ENCODE data around the gene SPRYD3. TPM values are rescaled to one million over a fixed set of nuclear protein-coding genes. Genes with fewer than 3 reads are reported as not detected.

Gene SPRYD3
- total and polyA plus RNA-seq, 2 experiments from 2014 or later: 4.3 to 5.4 TPM

DNA sequence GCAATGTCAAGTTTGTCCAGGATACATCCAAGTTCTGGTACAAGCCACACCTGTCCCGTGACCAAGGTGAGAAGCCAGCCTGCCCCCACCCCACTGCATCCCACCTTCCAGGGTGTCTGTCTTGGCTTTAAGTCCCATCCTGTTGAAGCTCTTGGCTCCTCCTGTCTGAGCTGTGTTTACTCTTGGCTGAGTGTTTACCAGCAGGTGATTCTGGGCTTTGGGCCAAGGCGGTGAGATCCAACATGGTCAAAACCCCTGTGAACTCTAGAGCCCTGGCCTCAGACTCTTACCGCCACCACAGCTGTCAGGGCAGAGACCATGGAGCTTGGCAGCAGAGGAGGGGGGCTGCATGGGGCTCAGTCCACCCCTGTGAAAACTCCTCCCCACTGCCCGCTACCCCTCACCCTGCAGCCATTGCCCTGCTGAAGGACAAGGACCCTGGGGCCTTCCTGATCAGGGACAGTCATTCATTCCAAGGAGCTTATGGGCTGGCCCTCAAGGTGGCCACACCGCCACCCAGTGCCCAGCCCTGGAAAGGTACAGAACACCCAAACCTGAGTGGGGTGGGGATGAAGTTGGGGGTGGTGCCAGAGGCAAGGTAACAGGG, 17.7 kb downstream of the SPRYD3 start:
- Histone ChIP-seq H3K27ac (ENCODE audit: low read depth) (no peak overlapping the region), H3K36me3 (ENCODE audit: insufficient read depth) (no peaks in the 10 kb centered on the region; the same call in 1 of the 2 replicates), H3K9me2 (ENCODE audit: insufficient read depth) (no peaks in the 10 kb centered on the region), H2AFZ (no peak overlapping the region), H3K4me3 (no peak overlapping the region), H4K20me1 (replicated peaks; ENCODE audit: insufficient read depth) (no peaks in the 10 kb centered on the region), H3K27me3 (ENCODE audit: insufficient read depth) (peaks cover 17% of the 10 kb centered on the region; the same call in 1 of the 2 replicates), H3K4me2 (no peak overlapping the region; the same call in 1 of the 2 replicates), H3F3A (replicated peaks; ENCODE audit: low read depth) (no peaks in the 10 kb centered on the region), H3K79me2 (replicated peaks; ENCODE audit: insufficient read depth) (no peaks in the 10 kb centered on the region), H3K4me1 (ENCODE audit: insufficient read depth) (no peaks in the 10 kb centered on the region)
- DNase-seq (ENCODE audit: low spot score) (peak; percentile 67), ATAC-seq (peak; percentile 76)
- peaks cover 7% of the 10 kb centered on the region for H3K27me3 Mint-ChIP-seq (ENCODE audit: insufficient read depth, low read depth, poor library complexity)
- H3K9me3 Mint-ChIP-seq: no peaks in the 10 kb centered on the region; the same call in 2 of the 3 replicates
- peaks cover 3% of the 10 kb centered on the region; the same call in 1 of the 3 replicates for H3K36me3 Mint-ChIP-seq (ENCODE audit: low read depth)
- peaks cover 6% of the 10 kb centered on the region for H3K4me1 Mint-ChIP-seq
- no peak overlapping the region for H3K4me3 Mint-ChIP-seq
- TF ChIP-seq, protein P1, sequence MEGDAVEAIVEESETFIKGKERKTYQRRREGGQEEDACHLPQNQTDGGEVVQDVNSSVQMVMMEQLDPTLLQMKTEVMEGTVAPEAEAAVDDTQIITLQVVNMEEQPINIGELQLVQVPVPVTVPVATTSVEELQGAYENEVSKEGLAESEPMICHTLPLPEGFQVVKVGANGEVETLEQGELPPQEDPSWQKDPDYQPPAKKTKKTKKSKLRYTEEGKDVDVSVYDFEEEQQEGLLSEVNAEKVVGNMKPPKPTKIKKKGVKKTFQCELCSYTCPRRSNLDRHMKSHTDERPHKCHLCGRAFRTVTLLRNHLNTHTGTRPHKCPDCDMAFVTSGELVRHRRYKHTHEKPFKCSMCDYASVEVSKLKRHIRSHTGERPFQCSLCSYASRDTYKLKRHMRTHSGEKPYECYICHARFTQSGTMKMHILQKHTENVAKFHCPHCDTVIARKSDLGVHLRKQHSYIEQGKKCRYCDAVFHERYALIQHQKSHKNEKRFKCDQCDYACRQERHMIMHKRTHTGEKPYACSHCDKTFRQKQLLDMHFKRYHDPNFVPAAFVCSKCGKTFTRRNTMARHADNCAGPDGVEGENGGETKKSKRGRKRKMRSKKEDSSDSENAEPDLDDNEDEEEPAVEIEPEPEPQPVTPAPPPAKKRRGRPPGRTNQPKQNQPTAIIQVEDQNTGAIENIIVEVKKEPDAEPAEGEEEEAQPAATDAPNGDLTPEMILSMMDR (conservative IDR thresholded peaks at IDR 0.05; ENCODE audit: low read depth in 2 of 2): peak; percentile 60 to 82
- no peak for TF ChIP-seq NANOG (IDR thresholded peaks at IDR 0.05; ENCODE audit: borderline replicate concordance)
- no peak overlapping the region for H3K27ac Mint-ChIP-seq

DNA sequence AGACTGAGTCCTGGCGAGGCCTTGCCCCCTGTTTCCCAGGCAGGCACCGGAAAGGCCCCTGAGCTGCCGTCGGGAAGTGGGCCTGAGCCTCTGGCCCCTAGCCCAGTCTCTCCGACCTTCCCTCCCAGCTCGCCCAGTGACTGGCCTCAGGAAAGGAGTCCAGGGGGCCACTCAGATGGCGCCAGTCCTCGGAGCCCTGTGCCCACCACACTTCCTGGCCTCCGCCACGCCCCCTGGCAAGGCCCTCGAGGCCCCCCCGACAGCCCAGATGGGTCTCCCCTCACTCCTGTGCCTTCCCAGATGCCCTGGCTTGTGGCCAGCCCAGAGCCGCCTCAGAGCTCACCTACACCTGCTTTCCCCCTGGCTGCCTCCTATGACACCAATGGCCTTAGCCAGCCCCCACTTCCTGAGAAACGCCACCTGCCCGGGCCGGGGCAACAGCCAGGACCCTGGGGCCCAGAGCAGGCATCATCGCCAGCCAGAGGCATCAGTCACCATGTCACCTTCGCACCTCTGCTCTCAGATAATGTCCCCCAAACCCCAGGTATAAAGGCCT, 18.4 kb downstream of the SPRYD3 start:
- H3K4me3 Mint-ChIP-seq: no peak overlapping the region
- TF ChIP-seq JUNB (IDR thresholded peaks at IDR 0.05; ENCODE audit: unreplicated experiment) (no peak), CREB1 (CRISPR knock-in tag; IDR thresholded peaks at IDR 0.05; ENCODE audit: low read depth) (no peak), ZNF114 (CRISPR knock-in tag; IDR thresholded peaks at IDR 0.05) (no peak), POLR2AphosphoS5 (IDR thresholded peaks at IDR 0.05; ENCODE audit: low read depth) (no peak), ZNF331 (CRISPR knock-in tag; IDR thresholded peaks at IDR 0.05; ENCODE audit: low read depth) (no peak)
- TF ChIP-seq, protein P1 (conservative IDR thresholded peaks at IDR 0.05; ENCODE audit: low read depth in 2 of 2): no peak
- TF ChIP-seq, protein P2, sequence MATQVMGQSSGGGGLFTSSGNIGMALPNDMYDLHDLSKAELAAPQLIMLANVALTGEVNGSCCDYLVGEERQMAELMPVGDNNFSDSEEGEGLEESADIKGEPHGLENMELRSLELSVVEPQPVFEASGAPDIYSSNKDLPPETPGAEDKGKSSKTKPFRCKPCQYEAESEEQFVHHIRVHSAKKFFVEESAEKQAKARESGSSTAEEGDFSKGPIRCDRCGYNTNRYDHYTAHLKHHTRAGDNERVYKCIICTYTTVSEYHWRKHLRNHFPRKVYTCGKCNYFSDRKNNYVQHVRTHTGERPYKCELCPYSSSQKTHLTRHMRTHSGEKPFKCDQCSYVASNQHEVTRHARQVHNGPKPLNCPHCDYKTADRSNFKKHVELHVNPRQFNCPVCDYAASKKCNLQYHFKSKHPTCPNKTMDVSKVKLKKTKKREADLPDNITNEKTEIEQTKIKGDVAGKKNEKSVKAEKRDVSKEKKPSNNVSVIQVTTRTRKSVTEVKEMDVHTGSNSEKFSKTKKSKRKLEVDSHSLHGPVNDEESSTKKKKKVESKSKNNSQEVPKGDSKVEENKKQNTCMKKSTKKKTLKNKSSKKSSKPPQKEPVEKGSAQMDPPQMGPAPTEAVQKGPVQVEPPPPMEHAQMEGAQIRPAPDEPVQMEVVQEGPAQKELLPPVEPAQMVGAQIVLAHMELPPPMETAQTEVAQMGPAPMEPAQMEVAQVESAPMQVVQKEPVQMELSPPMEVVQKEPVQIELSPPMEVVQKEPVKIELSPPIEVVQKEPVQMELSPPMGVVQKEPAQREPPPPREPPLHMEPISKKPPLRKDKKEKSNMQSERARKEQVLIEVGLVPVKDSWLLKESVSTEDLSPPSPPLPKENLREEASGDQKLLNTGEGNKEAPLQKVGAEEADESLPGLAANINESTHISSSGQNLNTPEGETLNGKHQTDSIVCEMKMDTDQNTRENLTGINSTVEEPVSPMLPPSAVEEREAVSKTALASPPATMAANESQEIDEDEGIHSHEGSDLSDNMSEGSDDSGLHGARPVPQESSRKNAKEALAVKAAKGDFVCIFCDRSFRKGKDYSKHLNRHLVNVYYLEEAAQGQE (IDR thresholded peaks at IDR 0.05; ENCODE audit: unreplicated experiment): no peak
- TF ChIP-seq, protein P3, sequence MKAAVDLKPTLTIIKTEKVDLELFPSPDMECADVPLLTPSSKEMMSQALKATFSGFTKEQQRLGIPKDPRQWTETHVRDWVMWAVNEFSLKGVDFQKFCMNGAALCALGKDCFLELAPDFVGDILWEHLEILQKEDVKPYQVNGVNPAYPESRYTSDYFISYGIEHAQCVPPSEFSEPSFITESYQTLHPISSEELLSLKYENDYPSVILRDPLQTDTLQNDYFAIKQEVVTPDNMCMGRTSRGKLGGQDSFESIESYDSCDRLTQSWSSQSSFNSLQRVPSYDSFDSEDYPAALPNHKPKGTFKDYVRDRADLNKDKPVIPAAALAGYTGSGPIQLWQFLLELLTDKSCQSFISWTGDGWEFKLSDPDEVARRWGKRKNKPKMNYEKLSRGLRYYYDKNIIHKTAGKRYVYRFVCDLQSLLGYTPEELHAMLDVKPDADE (IDR thresholded peaks at IDR 0.05): no peak
- H3K9me3 Mint-ChIP-seq: no peaks in the 10 kb centered on the region; the same call in 2 of the 3 replicates
- no peak overlapping the region for H2AFZ ChIP-seq
- H3K79me2 ChIP-seq (replicated peaks; ENCODE audit: insufficient read depth): no peaks in the 10 kb centered on the region
- no peak for ATAC-seq
- H3K4me1 ChIP-seq (ENCODE audit: insufficient read depth): no peaks in the 10 kb centered on the region
- DNase-seq (ENCODE audit: low spot score): no peak
- H3K4me3 ChIP-seq: no peak overlapping the region
- H3K4me2 ChIP-seq: no peak overlapping the region
- H3F3A ChIP-seq (replicated peaks; ENCODE audit: low read depth): no peaks in the 10 kb centered on the region
- peaks cover 17% of the 10 kb centered on the region; the same call in 1 of the 2 replicates for H3K27me3 ChIP-seq (ENCODE audit: insufficient read depth)
- H4K20me1 ChIP-seq (replicated peaks; ENCODE audit: insufficient read depth): no peaks in the 10 kb centered on the region
- H3K36me3 ChIP-seq (ENCODE audit: insufficient read depth): no peaks in the 10 kb centered on the region; the same call in 1 of the 2 replicates
- H3K27ac Mint-ChIP-seq: no peak overlapping the region
- no peak overlapping the region for H3K27ac ChIP-seq (ENCODE audit: low read depth)
- H3K9me2 ChIP-seq (ENCODE audit: insufficient read depth): no peaks in the 10 kb centered on the region
- H3K36me3 Mint-ChIP-seq (ENCODE audit: low read depth): peaks cover 3% of the 10 kb centered on the region; the same call in 1 of the 3 replicates
- peaks cover 7% of the 10 kb centered on the region for H3K27me3 Mint-ChIP-seq (ENCODE audit: insufficient read depth, low read depth, poor library complexity)
- peaks cover 6% of the 10 kb centered on the region for H3K4me1 Mint-ChIP-seq

All from GM23338 (cell line).